NCI-H2196 (cell line): ENCODE results near the gene RFXAP.

Experiments
- DNase-seq: peaks from one replicate; lab custom pipeline; 2025; ENCODE audit not compliant: unreplicated experiment; lab: John Stamatoyannopoulos, UW

RFXAP gene

DNA sequence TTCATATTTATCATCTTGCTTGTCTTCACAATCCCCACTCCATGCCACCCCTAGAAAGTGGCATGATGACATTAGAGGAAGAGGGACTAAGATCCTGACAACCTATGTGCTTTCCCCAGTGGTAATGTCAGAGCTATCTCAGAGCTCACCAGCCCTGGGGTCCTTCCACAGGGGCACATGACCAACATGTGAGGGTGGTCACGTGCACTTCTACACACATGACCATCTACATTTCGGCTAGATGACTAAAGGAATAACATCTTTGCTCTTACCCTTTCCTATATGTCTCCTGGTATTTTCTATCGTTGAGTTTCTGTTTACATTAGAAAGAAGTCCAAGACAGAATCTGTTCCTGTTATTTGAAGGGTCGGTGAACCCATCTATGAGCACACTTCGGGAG lies 46.2 kb downstream of the RFXAP start:
- no peak for DNase-seq

DNA sequence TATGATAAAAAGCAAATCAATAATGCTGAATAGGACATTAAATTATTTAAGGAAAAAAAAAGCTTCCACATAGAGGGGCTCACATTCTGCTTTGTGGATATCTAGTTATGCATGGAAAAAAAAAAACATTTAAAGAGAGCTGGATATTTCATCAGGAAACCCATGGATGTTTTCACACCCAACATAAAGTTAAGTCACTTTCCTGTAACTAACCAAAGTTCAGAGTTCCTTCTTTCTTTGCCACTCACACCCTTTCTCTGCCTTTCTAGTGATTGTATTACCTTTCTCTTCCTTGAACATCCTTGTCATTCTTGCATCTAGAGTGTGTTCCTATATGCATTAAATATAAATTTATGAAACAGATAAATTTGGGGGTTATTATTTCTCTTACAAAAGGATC lies 47.2 kb downstream of the RFXAP start:
- DNase-seq, result no peak

DNA sequence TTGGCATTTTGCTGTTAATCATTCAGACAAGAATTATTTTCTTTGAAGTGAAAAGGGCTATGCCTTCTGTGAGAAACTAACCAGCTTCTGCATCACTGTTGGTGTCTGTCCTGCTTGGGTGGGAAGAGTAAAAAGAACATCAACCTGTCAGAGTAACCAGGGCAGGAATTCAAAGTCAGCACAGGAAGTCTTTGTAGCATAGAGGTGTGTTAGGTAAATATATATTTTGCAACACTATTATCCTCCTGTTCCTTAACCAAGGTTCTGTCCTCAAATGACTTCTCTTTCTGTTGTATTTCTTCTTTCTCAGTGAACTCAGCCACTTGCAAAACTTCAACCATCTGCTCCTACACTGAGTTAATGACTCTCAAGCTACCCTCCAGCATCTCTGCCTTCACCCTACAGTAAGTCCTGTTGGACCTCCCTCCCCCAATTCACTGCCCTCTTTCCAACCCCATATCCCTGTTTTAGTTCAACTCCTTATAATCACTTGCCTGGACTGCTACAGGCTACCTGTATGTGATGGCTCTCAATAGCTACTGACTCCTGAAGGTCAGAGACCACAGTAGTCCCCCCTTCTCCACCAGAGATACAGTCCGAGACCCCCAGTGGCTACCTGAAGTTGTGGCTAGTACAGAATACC lies 51.1 kb downstream of the RFXAP start:
- no peak for DNase-seq

DNA sequence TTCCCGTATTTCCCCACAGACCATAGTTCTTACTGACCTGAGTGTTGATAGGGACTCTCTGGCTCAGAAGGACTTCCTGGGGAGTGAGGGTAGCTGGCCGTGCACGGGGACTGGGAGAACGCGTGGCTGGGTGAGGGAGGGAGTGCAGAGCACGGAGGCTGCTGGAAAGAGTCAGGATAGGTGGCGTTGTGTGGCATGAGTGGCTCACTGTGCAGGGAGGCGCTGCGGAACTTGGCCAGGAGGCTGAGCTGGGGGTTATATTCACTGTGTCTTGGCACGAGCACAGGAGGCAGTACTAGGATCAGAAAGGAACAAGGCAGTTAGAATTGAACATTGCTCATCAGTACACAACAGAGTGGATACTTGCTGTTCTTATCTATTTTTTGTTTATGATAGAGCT lies 53.6 kb downstream of the RFXAP start:
- DNase-seq, result no peak

DNA sequence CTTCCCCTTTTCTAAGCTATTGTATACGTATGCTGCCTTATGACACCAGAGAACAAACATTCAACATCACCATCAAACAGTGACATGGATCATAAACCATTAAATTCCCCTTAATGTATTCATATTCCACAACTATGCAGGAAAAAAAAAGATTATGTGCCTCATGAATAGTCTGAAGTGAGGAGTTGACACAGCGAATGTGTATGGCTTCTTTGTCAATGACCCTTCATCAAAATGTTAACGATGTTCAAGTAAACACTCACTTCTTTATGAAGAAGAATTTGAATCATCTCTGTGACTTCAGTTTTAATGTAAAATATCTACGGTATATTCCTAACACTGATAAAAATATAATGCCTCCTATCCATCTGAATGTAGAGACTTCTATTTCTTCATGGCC lies 56.4 kb downstream of the RFXAP start:
- DNase-seq, result no peak

DNA sequence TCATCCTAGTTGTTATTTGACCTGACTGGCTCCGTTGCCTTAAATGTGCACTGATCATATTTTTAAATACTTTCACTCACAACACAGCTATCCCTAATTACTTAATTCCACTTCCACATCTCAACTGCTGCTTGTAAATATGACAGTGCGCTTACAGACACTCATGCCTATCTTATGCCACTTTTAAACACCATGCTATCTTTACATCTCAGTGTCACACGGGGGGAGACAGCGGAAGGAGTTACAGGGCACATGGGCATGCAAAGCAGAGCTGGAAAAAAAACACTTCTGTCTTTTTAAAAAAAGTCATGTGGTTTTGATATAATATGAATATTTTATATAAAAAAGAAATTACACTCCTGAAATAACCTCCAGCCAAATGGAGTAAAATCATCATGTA lies 56.9 kb downstream of the RFXAP start:
- no peak for DNase-seq
